HepG2 (cell line): ENCODE results near the gene CPNE1. TPM values are rescaled to one million over a fixed set of nuclear protein-coding genes. Genes with fewer than 3 reads are reported as not detected.
A peak's percentile ranks its signal among the peaks of the same experiment; 100 is the strongest.

Experiments used
- BCL6 ChIP-seq: IDR thresholded peaks from 2 replicates; pipeline ENCODE4 v1.6.1; 2016; ENCODE audit warnings: missing genetic modification reagents, missing compliant biosample characterization
- BRCA1 ChIP-seq: sonication (generic); formaldehyde crosslinking; IDR thresholded peaks from 2 replicates; pipeline ENCODE4 v1.4.0; 2020; ENCODE audit warnings: missing genetic modification reagents
- CREB3 ChIP-seq: sonication (generic); formaldehyde crosslinking; IDR thresholded peaks from 2 replicates; pipeline ENCODE4 v1.5.0; 2020; ENCODE audit warnings: missing genetic modification reagents
- FLYWCH1 ChIP-seq: sonication (generic); formaldehyde crosslinking; IDR thresholded peaks from 2 replicates; pipeline ENCODE4 v1.8.1; 2023; ENCODE audit warnings: mild to moderate bottlenecking, missing genetic modification reagents
- FOXP1 ChIP-seq, 2 experiments: fragments of 450-650 bp in 1 of 2; IDR thresholded peaks; 2 replicates each; pipeline ENCODE4 v1.6.1; 2017 to 2018; ENCODE audit warnings: antibody characterized with exemption in 1 of 2
- GATAD2A ChIP-seq: IDR thresholded peaks from 2 replicates; pipeline ENCODE4 v1.6.1; 2016
- IKZF4 ChIP-seq: sonication (generic); formaldehyde crosslinking; IDR thresholded peaks from 2 replicates; pipeline ENCODE4 v1.5.1; 2020; ENCODE audit warnings: borderline replicate concordance, mild to moderate bottlenecking, low read depth, missing genetic modification reagents; ENCODE audit errors: not compliant biosample characterization
- KDM3A ChIP-seq: IDR thresholded peaks from 2 replicates; pipeline ENCODE4 v1.6.1; 2018; ENCODE audit warnings: low read depth, missing compliant biosample characterization
- KMT2B ChIP-seq: IDR thresholded peaks from 2 replicates; pipeline ENCODE4 v1.6.1; 2016; ENCODE audit warnings: missing genetic modification reagents, missing compliant biosample characterization
- NBN ChIP-seq: fragments of 450-650 bp; conservative IDR thresholded peaks from 2 replicates; pipeline ENCODE4 v1.6.1; 2017
- NCOA2 ChIP-seq: sonication (generic); formaldehyde crosslinking; IDR thresholded peaks from 2 replicates; pipeline ENCODE4 v1.8.0; 2022; ENCODE audit warnings: inconsistent platforms
- PAWR ChIP-seq: sonication (generic); formaldehyde crosslinking; IDR thresholded peaks from 2 replicates; pipeline ENCODE4 v1.4.0; 2020; ENCODE audit warnings: missing genetic modification reagents, mild to moderate bottlenecking, borderline replicate concordance
- PHF5A ChIP-seq: IDR thresholded peaks from one replicate; pipeline ENCODE4 v1.6.1; 2018; ENCODE audit warnings: low read depth, missing genetic modification reagents; ENCODE audit not compliant: unreplicated experiment
- RARG ChIP-seq: sonication (generic); formaldehyde crosslinking; IDR thresholded peaks from 2 replicates; pipeline ENCODE4 v1.4.0; 2020; ENCODE audit warnings: low read depth, mild to moderate bottlenecking, missing genetic modification reagents
- RFXANK ChIP-seq: IDR thresholded peaks from 2 replicates; pipeline ENCODE4 v1.6.1; 2016
- SPEN ChIP-seq: sonication (generic); formaldehyde crosslinking; IDR thresholded peaks from 2 replicates; pipeline ENCODE4 v1.5.1; 2020; ENCODE audit warnings: low read depth, mild to moderate bottlenecking, missing genetic modification reagents
- TEAD3 ChIP-seq: optimal IDR thresholded peaks from 2 replicates; pipeline ENCODE3; 2016; ENCODE audit warnings: borderline replicate concordance
- ZBTB7A ChIP-seq: sonication (generic); formaldehyde crosslinking; IDR thresholded peaks from 2 replicates; pipeline ENCODE4 v1.8.0; 2022; ENCODE audit warnings: mild to moderate bottlenecking, missing genetic modification reagents
- ZBTB7B ChIP-seq: sonication (generic); formaldehyde crosslinking; IDR thresholded peaks from 2 replicates; pipeline ENCODE4 v1.4.0; 2020; ENCODE audit warnings: missing genetic modification reagents
- ZMYM2 ChIP-seq: sonication (generic); formaldehyde crosslinking; IDR thresholded peaks from 2 replicates; pipeline ENCODE4 v1.8.0; 2022; ENCODE audit warnings: mild to moderate bottlenecking, missing genetic modification reagents
- ZMYM4 ChIP-seq: sonication (generic); formaldehyde crosslinking; IDR thresholded peaks from 2 replicates; pipeline ENCODE4 v1.8.1; 2023; ENCODE audit warnings: mild to moderate bottlenecking, missing genetic modification reagents
- ZNF430 ChIP-seq: sonication (generic); formaldehyde crosslinking; IDR thresholded peaks from 2 replicates; pipeline ENCODE4 v1.9.0; 2021; ENCODE audit warnings: mild to moderate bottlenecking, missing genetic modification reagents
- polyA plus RNA-seq, 8 experiments: library from polyadenylated mRNA; depleted of rRNA in 3 of 8; stranded (reverse) in 7 of 8; unstranded in 1 of 8; fragments of >200 nt; fragmentation: Illumina TruSeq in 4 of 8; extraction: Trizol in 4 of 8; gene quantifications; 2 replicates each; pipeline versions ENCODE4 v1.2.1 to v1.2.3, GENCODE V29; 2011 to 2016; ENCODE audit warnings: low read depth in 4 of 8, missing spikeins in 1 of 8, mixed read lengths in 1 of 8; ENCODE audit not compliant: insufficient read depth in 1 of 8
- total RNA-seq, 5 experiments: library from RNA; depleted of rRNA; stranded (reverse); fragments of >200 nt; fragmentation: Illumina TruSeq; extraction: Trizol; gene quantifications; 2 replicates each; pipeline ENCODE4 v1.2.3, GENCODE V29; 2016; ENCODE audit warnings: low read depth in 1 of 5
- TF ChIP-seq, protein P1 (sequence below): sonication (generic); formaldehyde crosslinking; IDR thresholded peaks from 2 replicates; pipeline ENCODE4 v1.4.0; 2020; ENCODE audit warnings: mild to moderate bottlenecking, missing genetic modification reagents
- TF ChIP-seq, protein P2 (sequence below): sonication (generic); formaldehyde crosslinking; IDR thresholded peaks from 2 replicates; pipeline ENCODE4 v1.5.0; 2020; ENCODE audit warnings: mild to moderate bottlenecking, missing genetic modification reagents, borderline replicate concordance

Gene CPNE1
- total and polyA plus RNA-seq, 2 of the 13 experiments (the other 11 are each of a cell fraction or from before 2014, with no cell fraction given): 408 to 431 TPM

- TF ChIP-seq TEAD3 (CRISPR knock-in tag) (peak; percentile 62), ZMYM2 (CRISPR knock-in tag) (peak; percentile 78), PAWR (no peak; the same call in 1 of the 2 replicates), ZMYM4 (CRISPR knock-in tag) (peak; percentile 19; the same call in 1 of the 2 replicates), ZBTB7B (no peak; the same call in none of the 2 replicates), KMT2B (CRISPR knock-in tag) (peak; percentile 13; the same call in 1 of the 2 replicates), CREB3 (no peak), SPEN (peak; percentile 80; the same call in 1 of the 2 replicates), NCOA2 (peak; percentile 12; the same call in 1 of the 2 replicates), NBN (no peak), BCL6 (no peak), IKZF4 (CRISPR knock-in tag) (peak; percentile 44), FOXP1 (IDR thresholded peaks at IDR 0.05) (no peak), FOXP1 (CRISPR knock-in tag; IDR thresholded peaks at IDR 0.05) (peak; percentile 65), KDM3A (peak; percentile 83; the same call in 1 of the 2 replicates), ZBTB7A (CRISPR knock-in tag) (peak; percentile 86), RFXANK (0 out of 2 replicates have a peak, but pooled peaks have one; percentile 25), PHF5A (CRISPR knock-in tag) (no peak), FLYWCH1 (CRISPR knock-in tag) (peak; percentile 72; the same call in 1 of the 2 replicates), BRCA1 (CRISPR knock-in tag) (0 out of 2 replicates have a peak, but pooled peaks have one; percentile 11), ZNF430 (CRISPR knock-in tag) (peak; percentile 92; the same call in 1 of the 2 replicates), RARG (CRISPR knock-in tag) (no peak), GATAD2A (CRISPR knock-in tag) (peak; percentile 67)
- TF ChIP-seq, protein P1, sequence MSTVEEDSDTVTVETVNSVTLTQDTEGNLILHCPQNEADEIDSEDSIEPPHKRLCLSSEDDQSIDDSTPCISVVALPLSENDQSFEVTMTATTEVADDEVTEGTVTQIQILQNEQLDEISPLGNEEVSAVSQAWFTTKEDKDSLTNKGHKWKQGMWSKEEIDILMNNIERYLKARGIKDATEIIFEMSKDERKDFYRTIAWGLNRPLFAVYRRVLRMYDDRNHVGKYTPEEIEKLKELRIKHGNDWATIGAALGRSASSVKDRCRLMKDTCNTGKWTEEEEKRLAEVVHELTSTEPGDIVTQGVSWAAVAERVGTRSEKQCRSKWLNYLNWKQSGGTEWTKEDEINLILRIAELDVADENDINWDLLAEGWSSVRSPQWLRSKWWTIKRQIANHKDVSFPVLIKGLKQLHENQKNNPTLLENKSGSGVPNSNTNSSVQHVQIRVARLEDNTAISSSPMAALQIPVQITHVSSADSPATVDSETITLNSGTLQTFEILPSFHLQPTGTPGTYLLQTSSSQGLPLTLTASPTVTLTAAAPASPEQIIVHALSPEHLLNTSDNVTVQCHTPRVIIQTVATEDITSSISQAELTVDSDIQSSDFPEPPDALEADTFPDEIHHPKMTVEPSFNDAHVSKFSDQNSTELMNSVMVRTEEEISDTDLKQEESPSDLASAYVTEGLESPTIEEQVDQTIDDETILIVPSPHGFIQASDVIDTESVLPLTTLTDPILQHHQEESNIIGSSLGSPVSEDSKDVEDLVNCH (CRISPR knock-in tag): 0 out of 2 replicates have a peak, but pooled peaks have one; percentile 66
- TF ChIP-seq, protein P2, sequence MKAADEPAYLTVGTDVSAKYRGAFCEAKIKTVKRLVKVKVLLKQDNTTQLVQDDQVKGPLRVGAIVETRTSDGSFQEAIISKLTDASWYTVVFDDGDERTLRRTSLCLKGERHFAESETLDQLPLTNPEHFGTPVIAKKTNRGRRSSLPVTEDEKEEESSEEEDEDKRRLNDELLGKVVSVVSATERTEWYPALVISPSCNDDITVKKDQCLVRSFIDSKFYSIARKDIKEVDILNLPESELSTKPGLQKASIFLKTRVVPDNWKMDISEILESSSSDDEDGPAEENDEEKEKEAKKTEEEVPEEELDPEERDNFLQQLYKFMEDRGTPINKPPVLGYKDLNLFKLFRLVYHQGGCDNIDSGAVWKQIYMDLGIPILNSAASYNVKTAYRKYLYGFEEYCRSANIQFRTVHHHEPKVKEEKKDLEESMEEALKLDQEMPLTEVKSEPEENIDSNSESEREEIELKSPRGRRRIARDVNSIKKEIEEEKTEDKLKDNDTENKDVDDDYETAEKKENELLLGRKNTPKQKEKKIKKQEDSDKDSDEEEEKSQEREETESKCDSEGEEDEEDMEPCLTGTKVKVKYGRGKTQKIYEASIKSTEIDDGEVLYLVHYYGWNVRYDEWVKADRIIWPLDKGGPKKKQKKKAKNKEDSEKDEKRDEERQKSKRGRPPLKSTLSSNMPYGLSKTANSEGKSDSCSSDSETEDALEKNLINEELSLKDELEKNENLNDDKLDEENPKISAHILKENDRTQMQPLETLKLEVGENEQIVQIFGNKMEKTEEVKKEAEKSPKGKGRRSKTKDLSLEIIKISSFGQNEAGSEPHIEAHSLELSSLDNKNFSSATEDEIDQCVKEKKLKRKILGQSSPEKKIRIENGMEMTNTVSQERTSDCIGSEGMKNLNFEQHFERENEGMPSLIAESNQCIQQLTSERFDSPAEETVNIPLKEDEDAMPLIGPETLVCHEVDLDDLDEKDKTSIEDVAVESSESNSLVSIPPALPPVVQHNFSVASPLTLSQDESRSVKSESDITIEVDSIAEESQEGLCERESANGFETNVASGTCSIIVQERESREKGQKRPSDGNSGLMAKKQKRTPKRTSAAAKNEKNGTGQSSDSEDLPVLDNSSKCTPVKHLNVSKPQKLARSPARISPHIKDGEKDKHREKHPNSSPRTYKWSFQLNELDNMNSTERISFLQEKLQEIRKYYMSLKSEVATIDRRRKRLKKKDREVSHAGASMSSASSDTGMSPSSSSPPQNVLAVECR (CRISPR knock-in tag): peak; percentile 26
These were observed 47.1 kb downstream of the CPNE1 start (continued) for GRCh38 chr20:35617397-35618262.
